Measurements from ENCODE around the gene SMARCC2. TPM values are rescaled to one million over a fixed set of nuclear protein-coding genes. Genes with fewer than 3 reads are reported as not detected.

The SMARCC2 gene
- total and polyA plus RNA-seq, 12 donors: 16.2 to 81.9 (median 60.7) TPM

DNA sequence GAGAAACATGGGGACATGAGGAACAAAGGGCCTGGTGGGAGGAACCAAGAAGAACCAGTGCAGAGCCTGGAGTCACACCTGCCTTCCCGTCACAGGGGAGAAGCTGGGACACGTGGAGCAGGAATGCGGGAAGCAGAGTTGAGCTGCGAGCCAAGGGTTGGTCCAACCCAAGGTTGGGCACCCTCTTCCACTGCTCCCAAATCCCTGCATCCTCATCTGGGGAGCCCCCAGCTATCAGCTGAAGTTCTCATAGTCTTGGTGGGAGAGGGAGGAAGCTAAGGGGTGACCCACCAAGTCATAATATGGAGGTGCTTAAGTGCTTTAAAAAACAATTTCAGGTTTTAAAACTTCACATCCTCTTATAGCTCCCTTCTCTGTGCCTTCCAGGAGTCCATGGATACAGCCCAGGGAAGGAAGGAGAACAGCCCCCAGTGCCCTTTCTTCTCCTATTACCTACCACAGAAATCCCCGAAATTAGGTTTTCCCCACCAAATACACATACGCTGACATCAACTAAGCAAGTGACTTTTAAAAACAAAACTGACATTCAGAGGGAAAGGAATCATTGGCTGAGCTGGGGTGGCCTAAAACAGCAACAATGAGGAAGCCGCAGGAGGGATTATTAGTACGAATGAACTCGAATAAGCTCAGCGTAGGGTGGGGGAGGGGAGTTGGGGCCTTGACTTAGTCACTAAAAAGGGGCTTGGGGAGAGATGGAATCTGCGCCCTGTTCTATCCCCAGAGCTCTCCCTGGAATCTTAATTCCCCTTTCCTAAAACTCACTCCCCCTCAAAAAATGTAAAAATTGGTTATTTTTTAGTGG, 26.6 kb downstream of the SMARCC2 start:
- Histone ChIP-seq H3K27me3 (no peaks in the 10 kb centered on the region), H3K4me3 (no peak overlapping the region), H3K4me1 (peaks cover 17 to 50% (median 34%) of the 10 kb centered on the region in 9 donors), H3K27ac (peak overlapping the region in 4 of 10 donors; percentile 8 to 97 (median 94)), H3K9me3 (no peaks in the 10 kb centered on the region), H3K36me3 (peaks cover 8 to 86% (median 78%) of the 10 kb centered on the region in 9 donors)
- TF ChIP-seq CTCF (IDR thresholded peaks at IDR 0.05): no peak
- ATAC-seq (no peak), DNase-seq (no peak)
- intact Hi-C loops (cut with DNase I): no loop called here
- 52 to 55% methylated on average over 11 of the region's 11 CpGs for WGBS, 2 donors

DNA sequence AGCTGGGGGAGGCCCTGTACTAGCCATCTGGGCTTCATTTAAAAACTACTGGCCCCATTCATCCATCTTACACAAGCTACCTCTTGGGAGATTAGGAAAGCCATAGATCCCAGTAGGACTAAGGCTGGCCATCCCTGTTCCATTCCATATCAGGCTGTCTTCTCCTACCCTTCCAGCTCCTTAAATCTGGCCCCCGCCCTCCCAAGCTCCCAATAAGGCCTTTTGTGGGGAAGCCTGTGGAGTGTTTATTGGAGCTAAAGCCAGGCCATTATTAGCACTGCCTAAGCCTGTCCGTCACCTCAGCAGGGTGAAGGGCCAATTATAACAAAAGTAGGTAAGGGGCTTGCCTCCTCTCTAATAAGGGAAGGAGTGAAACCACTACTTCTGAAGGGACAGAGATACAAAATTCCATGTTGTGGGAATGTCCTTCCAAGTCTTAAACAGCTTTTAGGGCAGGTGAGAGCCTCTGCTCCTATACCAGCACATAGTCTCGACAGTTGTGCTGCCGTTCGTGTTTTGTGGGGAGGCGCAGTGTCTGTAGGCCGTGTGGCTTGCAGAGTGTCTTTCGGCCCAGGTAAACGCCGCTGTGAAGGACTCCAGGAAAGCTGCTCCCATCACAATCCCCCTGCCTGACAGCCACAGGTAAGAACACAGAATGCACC, 27.5 kb downstream of the SMARCC2 start:
- H3K27ac ChIP-seq: peak overlapping the region in 7 of 10 donors; percentile 93 to 99 (median 97)
- peak overlapping the region in 5 of 10 donors; percentile 73 to 95 (median 83) for H3K4me3 ChIP-seq
- peaks cover 20 to 59% (median 39%) of the 10 kb centered on the region in 9 donors for H3K4me1 ChIP-seq
- peaks cover 8 to 77% (median 71%) of the 10 kb centered on the region in 9 donors for H3K36me3 ChIP-seq
- no peak for TF ChIP-seq CTCF (IDR thresholded peaks at IDR 0.05)
- intact Hi-C loops (cut with DNase I): loop anchor here in 2 of 10 donors (2.0 kb wide), 2 partner anchors 27 to 43 kb away; partner anchors contain the start of genes SMARCC2 (in 2 of the 2) and ZC3H10 (in 1 of the 2)
- DNase-seq (no peak), ATAC-seq (no peak)
- 59 to 70% methylated on average over 10 of the region's 10 CpGs for WGBS, 2 donors
- no peaks in the 10 kb centered on the region for H3K27me3 ChIP-seq
- no peaks in the 10 kb centered on the region for H3K9me3 ChIP-seq

DNA sequence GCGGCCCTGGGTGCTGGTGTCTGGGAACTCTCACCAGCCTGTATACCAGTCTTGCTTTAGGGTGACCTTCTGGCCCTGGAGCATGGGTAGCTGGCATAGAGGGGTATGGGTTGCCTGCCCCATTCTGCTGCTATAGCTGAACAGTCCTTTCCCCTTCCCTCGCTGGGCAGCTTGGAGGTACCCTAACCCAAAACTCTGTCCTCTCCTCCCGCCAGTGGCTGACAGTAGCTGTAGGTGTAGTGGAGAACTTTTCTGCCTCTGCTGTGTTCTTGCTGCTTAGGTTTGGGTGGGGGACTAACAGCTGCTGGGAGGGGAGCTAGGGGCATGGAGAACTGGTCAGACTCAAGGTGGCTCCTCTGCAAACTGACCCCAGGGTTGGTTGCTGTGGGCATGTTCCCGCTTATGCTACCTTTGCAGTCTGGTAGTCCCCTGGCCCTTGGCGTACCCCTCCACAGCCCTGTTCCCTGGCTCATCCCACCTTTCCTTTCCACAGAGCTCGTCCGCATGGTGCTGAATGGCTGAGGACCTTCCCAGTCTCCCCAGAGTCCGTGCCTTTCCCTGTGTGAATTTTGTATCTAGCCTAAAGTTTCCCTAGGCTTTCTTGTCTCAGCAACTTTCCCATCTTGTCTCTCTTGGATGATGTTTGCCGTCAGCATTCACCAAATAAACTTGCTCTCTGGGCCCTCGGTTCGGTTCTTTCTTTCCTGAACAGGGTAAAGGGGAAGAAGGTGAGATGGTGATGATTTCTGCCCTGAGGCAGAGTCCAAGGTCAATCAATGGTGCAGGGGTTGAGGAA, 28.2 kb downstream of the SMARCC2 start:
- Histone ChIP-seq H3K9me3 (no peaks in the 10 kb centered on the region), H3K27ac (peak overlapping the region in 9 of 10 donors; percentile 93 to 99 (median 97)), H3K4me1 (peaks cover 20 to 64% (median 40%) of the 10 kb centered on the region in 9 donors), H3K4me3 (peak overlapping the region; percentile 73 to 98 (median 91)), H3K36me3 (peaks cover 8 to 70% (median 63%) of the 10 kb centered on the region in 9 donors), H3K27me3 (no peaks in the 10 kb centered on the region)
- ATAC-seq: no peak
- WGBS, 2 donors: 38 to 48% methylated on average over 11 of the region's 11 CpGs
- intact Hi-C loops (cut with DNase I): loop anchor here in 2 of 10 donors (2.0 kb wide), 2 partner anchors 28 to 42 kb away; partner anchors contain the start of genes SMARCC2 (in 2 of the 2) and ZC3H10 (in 1 of the 2)
- TF ChIP-seq CTCF (IDR thresholded peaks at IDR 0.05): no peak
- no peak for DNase-seq

All from heart right ventricle (tissue), 16 donors.